Retinal pigment epithelial cell (primary cell): ENCODE measurements around the gene CBY1.

Experiments
- DNase-seq: peaks from one replicate; pipeline ENCODE4 v3.0.0-alpha.2; 2010; ENCODE audit warnings: low read depth
- H3K4me3 ChIP-seq: 2 replicates; pipeline ENCODE4 v1.5.1; 2011; ENCODE audit warnings: mild to moderate bottlenecking, low read length, control low read depth, moderate library complexity
- CTCF ChIP-seq: conservative IDR thresholded peaks from 2 replicates; pipeline ENCODE4 v1.5.1; 2011; ENCODE audit warnings: low read depth, low read length, control low read depth, inconsistent platforms

CBY1 gene

GRCh38 chr22:38649841-38650522 lies 6.5 kb upstream of the CBY1 start:
- TF ChIP-seq CTCF = no peak
- DNase-seq = no peak
- H3K4me3 ChIP-seq = no peak overlapping the region

- H3K4me3 ChIP-seq = no peak overlapping the region
- DNase-seq = no peak
- no peak for TF ChIP-seq CTCF
These were observed 3.6 kb upstream of the CBY1 start for GRCh38 chr22:38652859-38653258.

- no peak for TF ChIP-seq CTCF
- H3K4me3 ChIP-seq = no peak overlapping the region
- no peak for DNase-seq
These were observed 2.7 kb upstream of the CBY1 start for GRCh38 chr22:38653741-38654140.

GRCh38 chr22:38655519-38656255 lies 751 bp upstream of the CBY1 start:
- TF ChIP-seq CTCF = no peak
- DNase-seq = no peak
- peak overlapping the region; percentile 86 for H3K4me3 ChIP-seq

GRCh38 chr22:38657045-38657909 lies 839 bp downstream of the CBY1 start:
- TF ChIP-seq CTCF = no peak
- DNase-seq = no peak
- H3K4me3 ChIP-seq = peak overlapping the region; percentile 86

GRCh38 chr22:38674888-38675287 lies 18.4 kb downstream of the CBY1 start:
- H3K4me3 ChIP-seq = no peak overlapping the region
- no peak for TF ChIP-seq CTCF
- no peak for DNase-seq
